Measurements from ENCODE around the gene MAML2. TPM values are rescaled to one million over a fixed set of nuclear protein-coding genes. Genes with fewer than 3 reads are reported as not detected.

Gene MAML2
- total and polyA plus RNA-seq, 2 experiments from 2014 or later = 4.7 to 15.3 TPM

GRCh38 chr11:96145163-96145585 lies 197.8 kb downstream of the MAML2 start:
- no peak for DNase-seq (ENCODE audit: low spot score)
- H3K27ac ChIP-seq = peak overlapping the region; percentile 38
- H3K9me3 ChIP-seq (ENCODE audit: low read depth) = no peaks in the 10 kb centered on the region
- WGBS (ENCODE audit: low lambda C conversion rate, missing lambda C conversion rate) = 47% methylated on average over 4 of the region's 4 CpGs
- no peaks in the 10 kb centered on the region for H3K9me2 ChIP-seq (replicated peaks; ENCODE audit: insufficient read depth)
- no peaks in the 10 kb centered on the region for H3K36me3 ChIP-seq (replicated peaks; ENCODE audit: insufficient read depth, low read depth)
- H4K20me1 ChIP-seq (ENCODE audit: insufficient read depth, poor library complexity, severe bottlenecking) = peaks cover 2% of the 10 kb centered on the region
- no peak overlapping the region for H3K4me3 ChIP-seq
- peaks cover 15% of the 10 kb centered on the region for H3K79me2 ChIP-seq
- H3K4me2 ChIP-seq = peak overlapping the region; percentile 35
- no peak overlapping the region for H2AFZ ChIP-seq
- peaks cover 39% of the 10 kb centered on the region for H3K4me1 ChIP-seq (ENCODE audit: insufficient read depth)
- no peaks in the 10 kb centered on the region for H3K27me3 ChIP-seq
- TF ChIP-seq EZH2 (IDR thresholded peaks at IDR 0.05; ENCODE audit: borderline replicate concordance) (no peak), EZH2phosphoT487 (IDR thresholded peaks at IDR 0.05; ENCODE audit: low read depth, severe bottlenecking, unreplicated experiment) (no peak)
- TF ChIP-seq, protein P1, sequence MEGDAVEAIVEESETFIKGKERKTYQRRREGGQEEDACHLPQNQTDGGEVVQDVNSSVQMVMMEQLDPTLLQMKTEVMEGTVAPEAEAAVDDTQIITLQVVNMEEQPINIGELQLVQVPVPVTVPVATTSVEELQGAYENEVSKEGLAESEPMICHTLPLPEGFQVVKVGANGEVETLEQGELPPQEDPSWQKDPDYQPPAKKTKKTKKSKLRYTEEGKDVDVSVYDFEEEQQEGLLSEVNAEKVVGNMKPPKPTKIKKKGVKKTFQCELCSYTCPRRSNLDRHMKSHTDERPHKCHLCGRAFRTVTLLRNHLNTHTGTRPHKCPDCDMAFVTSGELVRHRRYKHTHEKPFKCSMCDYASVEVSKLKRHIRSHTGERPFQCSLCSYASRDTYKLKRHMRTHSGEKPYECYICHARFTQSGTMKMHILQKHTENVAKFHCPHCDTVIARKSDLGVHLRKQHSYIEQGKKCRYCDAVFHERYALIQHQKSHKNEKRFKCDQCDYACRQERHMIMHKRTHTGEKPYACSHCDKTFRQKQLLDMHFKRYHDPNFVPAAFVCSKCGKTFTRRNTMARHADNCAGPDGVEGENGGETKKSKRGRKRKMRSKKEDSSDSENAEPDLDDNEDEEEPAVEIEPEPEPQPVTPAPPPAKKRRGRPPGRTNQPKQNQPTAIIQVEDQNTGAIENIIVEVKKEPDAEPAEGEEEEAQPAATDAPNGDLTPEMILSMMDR (IDR thresholded peaks at IDR 0.05; ENCODE audit: poor library complexity) = no peak

DNA sequence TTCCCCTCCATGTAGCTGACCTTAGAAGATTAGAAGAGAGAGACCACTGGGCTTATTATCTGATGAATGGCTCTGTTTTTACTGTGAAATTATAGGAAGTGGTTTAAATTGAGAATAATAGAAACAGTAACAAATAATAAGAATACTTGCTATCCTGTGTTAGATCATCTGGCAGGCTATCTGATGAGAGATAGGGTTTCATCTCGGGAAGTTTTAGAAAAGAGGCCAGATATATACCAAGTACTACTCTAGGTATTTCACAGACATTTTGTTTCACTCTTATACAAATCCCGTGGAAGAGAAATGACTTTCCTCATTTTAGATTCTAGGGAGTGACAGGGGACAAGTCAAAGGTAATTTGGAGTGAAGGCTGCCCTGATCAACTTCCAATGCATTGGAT lies 198.4 kb downstream of the MAML2 start:
- H2AFZ ChIP-seq = no peak overlapping the region
- peak overlapping the region; percentile 38 for H3K27ac ChIP-seq
- no peak for DNase-seq (ENCODE audit: low spot score)
- 72% methylated on average over 2 of the region's 2 CpGs for WGBS (ENCODE audit: low lambda C conversion rate, missing lambda C conversion rate)
- no peaks in the 10 kb centered on the region for H3K36me3 ChIP-seq (replicated peaks; ENCODE audit: insufficient read depth, low read depth)
- H3K4me1 ChIP-seq (ENCODE audit: insufficient read depth) = peaks cover 39% of the 10 kb centered on the region
- no peaks in the 10 kb centered on the region for H3K9me3 ChIP-seq (ENCODE audit: low read depth)
- H4K20me1 ChIP-seq (ENCODE audit: insufficient read depth, poor library complexity, severe bottlenecking) = peaks cover 2% of the 10 kb centered on the region
- H3K4me3 ChIP-seq = no peak overlapping the region
- H3K27me3 ChIP-seq = no peaks in the 10 kb centered on the region
- TF ChIP-seq, protein P1 (IDR thresholded peaks at IDR 0.05; ENCODE audit: poor library complexity) = no peak
- TF ChIP-seq EZH2 (IDR thresholded peaks at IDR 0.05; ENCODE audit: borderline replicate concordance) (no peak), EZH2phosphoT487 (IDR thresholded peaks at IDR 0.05; ENCODE audit: low read depth, severe bottlenecking, unreplicated experiment) (no peak)
- peak overlapping the region; percentile 35 for H3K4me2 ChIP-seq
- peaks cover 21% of the 10 kb centered on the region for H3K79me2 ChIP-seq
- H3K9me2 ChIP-seq (replicated peaks; ENCODE audit: insufficient read depth) = no peaks in the 10 kb centered on the region

DNA sequence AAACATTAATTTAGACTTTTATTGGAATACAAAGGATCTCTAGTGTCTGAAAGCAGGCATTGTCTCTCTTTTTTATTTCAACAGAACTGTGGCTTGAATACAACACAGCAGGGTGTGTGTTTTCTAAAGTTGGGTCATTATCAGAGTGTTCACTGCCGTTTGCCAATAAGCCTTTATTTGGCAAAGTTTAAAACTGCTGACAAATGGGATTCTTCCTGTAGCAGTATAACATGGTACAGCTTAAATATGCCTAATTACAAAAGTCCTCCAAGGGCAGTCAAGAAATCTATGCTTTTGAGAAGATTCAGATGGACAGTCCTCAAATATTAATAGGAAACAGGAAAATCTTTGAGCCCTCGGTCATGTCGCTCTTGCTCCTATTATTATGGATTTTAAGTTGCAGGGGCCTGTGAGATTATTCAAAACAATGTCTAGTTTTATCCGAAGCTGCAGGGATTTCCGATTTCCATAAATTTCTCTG lies 199.9 kb downstream of the MAML2 start:
- no peaks in the 10 kb centered on the region for H3K9me3 ChIP-seq (ENCODE audit: low read depth)
- H3K4me2 ChIP-seq = peak overlapping the region; percentile 3
- H3K36me3 ChIP-seq (replicated peaks; ENCODE audit: insufficient read depth, low read depth) = no peaks in the 10 kb centered on the region
- no peak overlapping the region for H3K4me3 ChIP-seq
- no peaks in the 10 kb centered on the region for H3K9me2 ChIP-seq (replicated peaks; ENCODE audit: insufficient read depth)
- H3K27ac ChIP-seq = peak overlapping the region; percentile 11
- no peak for DNase-seq (ENCODE audit: low spot score)
- no peak overlapping the region for H2AFZ ChIP-seq
- H3K27me3 ChIP-seq = no peaks in the 10 kb centered on the region
- 46% methylated on average over 5 of the region's 5 CpGs for WGBS (ENCODE audit: low lambda C conversion rate, missing lambda C conversion rate)
- peaks cover 2% of the 10 kb centered on the region for H4K20me1 ChIP-seq (ENCODE audit: insufficient read depth, poor library complexity, severe bottlenecking)
- H3K79me2 ChIP-seq = peaks cover 26% of the 10 kb centered on the region
- TF ChIP-seq EZH2 (IDR thresholded peaks at IDR 0.05; ENCODE audit: borderline replicate concordance) (no peak), EZH2phosphoT487 (IDR thresholded peaks at IDR 0.05; ENCODE audit: low read depth, severe bottlenecking, unreplicated experiment) (no peak)
- H3K4me1 ChIP-seq (ENCODE audit: insufficient read depth) = peaks cover 39% of the 10 kb centered on the region

DNA sequence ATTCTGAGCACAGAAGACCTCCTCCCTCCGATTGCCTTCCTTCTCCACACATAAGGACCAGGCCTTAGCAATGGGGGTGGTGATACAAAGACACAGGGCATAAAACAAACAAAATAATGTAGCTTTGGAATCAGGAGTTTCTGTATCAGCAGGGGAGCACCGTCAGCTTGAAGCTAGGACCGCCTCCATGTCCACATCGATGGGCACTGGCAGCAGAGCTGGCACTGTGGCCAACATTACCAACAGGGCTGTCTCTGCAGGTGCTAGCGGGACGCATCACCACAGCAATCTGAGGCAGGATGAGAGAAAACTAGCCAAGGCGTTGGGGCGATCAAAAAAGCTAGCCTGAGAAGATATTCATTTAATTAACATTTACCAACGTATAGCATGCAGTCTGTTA lies 201.4 kb downstream of the MAML2 start:
- H3K36me3 ChIP-seq (replicated peaks; ENCODE audit: insufficient read depth, low read depth) = no peaks in the 10 kb centered on the region
- H3K9me2 ChIP-seq (replicated peaks; ENCODE audit: insufficient read depth) = no peaks in the 10 kb centered on the region
- no peaks in the 10 kb centered on the region for H4K20me1 ChIP-seq (ENCODE audit: insufficient read depth, poor library complexity, severe bottlenecking)
- H3K79me2 ChIP-seq = peaks cover 21% of the 10 kb centered on the region
- H3K27me3 ChIP-seq = no peaks in the 10 kb centered on the region
- no peaks in the 10 kb centered on the region for H3K9me3 ChIP-seq (ENCODE audit: low read depth)
- no peak overlapping the region for H2AFZ ChIP-seq
- H3K4me3 ChIP-seq = no peak overlapping the region
- TF ChIP-seq EZH2 (IDR thresholded peaks at IDR 0.05; ENCODE audit: borderline replicate concordance) (no peak), EZH2phosphoT487 (IDR thresholded peaks at IDR 0.05; ENCODE audit: low read depth, severe bottlenecking, unreplicated experiment) (no peak)
- TF ChIP-seq, protein P1 (IDR thresholded peaks at IDR 0.05; ENCODE audit: poor library complexity) = no peak
- H3K4me1 ChIP-seq (ENCODE audit: insufficient read depth) = peaks cover 34% of the 10 kb centered on the region
- H3K4me2 ChIP-seq = no peak overlapping the region
- WGBS (ENCODE audit: low lambda C conversion rate, missing lambda C conversion rate) = 96% methylated on average over 9 of the region's 9 CpGs
- DNase-seq (ENCODE audit: low spot score) = no peak
- no peak overlapping the region for H3K27ac ChIP-seq

All from hepatocyte (in vitro differentiated cells).